ENCODE results near the gene NOXA1.

- TF ChIP-seq POLR2A (IDR thresholded peaks at IDR 0.05) = no peak
- no peak for TF ChIP-seq CTCF (IDR thresholded peaks at IDR 0.05)
- no peak for TF ChIP-seq POLR2AphosphoS5 (IDR thresholded peaks at IDR 0.05)
Observed at GRCh38 chr9:137428311-137428630, 5.1 kb downstream of the NOXA1 start.
